GM18517 (cell line): Measurements from ENCODE around the gene RAB40C.

ENCODE experiments used
- ATAC-seq: cut with Tn5 transposase; IDR thresholded peaks from one replicate; pipeline ENCODE4 v1.9.1; 2021; ENCODE audit warnings: mild to moderate bottlenecking, moderate library complexity; ENCODE audit not compliant: unreplicated experiment

The RAB40C gene

GRCh38 chr16:610513-611381, 20.9 kb downstream of the RAB40C start:
- ATAC-seq = no peak

GRCh38 chr16:615122-615521, 25.3 kb downstream of the RAB40C start:
- ATAC-seq = no peak

GRCh38 chr16:616733-617586, 27.1 kb downstream of the RAB40C start:
- no peak for ATAC-seq

DNA sequence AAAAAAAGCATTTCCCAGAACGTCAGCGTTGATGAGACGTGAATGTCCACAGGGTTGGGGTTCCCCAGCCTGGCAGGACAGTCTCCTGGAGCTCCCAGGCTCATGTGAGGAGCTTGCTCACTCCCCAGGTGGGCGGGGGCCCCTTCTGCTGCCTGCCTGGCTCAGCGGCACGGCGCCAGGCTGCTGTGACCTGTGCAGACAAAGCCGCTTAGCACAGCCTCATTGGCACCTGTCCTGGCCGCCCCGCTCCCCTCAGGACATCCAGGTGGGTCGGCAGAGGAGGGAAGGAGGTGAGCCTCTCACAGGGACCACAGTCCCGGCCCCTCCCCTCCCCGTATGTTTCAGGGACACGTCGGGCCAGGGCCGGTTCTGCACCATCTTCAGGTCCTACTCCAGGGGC, 28.0 kb downstream of the RAB40C start:
- ATAC-seq = no peak

DNA sequence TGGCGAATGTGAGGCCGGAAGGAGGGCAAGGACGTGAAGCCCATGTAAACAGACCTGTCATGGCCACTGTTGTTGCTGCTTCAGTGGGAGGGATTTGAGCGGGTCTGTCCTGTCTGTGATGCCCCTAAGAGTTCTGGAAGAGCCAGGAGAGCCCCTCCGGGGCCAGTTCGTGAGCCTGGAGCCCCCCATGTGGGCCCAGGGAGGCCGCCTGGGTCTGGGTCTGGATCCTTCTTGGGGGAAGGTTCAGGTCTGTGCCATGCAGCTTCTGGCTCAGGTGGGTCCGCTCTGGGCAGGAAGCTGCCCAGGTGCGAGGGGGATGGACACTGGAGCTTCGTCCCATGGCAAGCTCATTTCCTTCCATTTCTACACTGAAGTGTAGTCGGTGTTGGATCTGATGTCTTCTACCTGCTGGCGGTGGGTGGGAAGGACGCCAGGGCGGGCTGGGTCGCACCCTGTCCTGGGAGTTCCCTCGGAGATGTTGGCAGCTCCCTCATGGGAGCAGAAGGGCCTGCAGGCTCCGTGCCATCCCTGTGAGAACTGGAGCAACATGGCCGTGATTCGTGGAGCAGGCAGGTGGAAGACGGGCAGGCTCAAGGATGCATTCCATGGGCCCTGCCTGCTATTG, 29.7 kb downstream of the RAB40C start:
- no peak for ATAC-seq

GRCh38 chr16:620700-621525, 31.0 kb downstream of the RAB40C start:
- no peak for ATAC-seq

- ATAC-seq = no peak
Observed at GRCh38 chr16:621526-622105, 31.8 kb downstream of the RAB40C start.

- ATAC-seq = no peak
Observed at GRCh38 chr16:622920-623280, 33.0 kb downstream of the RAB40C start.

DNA sequence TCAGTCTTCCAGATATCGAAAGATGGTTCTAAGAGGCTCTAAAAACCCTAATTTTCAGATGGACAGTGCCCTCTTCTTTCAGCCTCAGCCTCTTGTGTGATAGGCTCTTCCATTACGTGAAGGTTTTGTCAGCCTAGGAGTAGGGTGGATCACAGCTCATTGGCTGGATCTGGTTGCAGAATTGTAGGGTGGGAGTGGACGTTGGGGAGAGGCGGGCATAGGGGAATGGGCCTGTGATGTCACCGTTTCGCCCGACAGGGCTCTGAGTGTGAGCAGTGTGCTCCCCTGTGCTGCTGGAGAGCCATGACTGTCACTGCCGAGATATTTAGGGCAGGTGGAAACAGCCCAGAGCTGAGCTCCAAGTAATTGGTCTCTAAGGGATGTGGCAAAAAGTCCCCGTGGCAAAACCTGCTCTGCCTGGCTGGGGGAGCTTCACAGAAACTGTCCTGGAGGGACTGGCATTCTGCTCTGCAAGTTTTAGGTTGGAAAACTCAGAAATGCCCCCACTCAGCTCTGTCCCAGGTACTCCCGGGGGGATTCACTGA, 34.7 kb downstream of the RAB40C start:
- ATAC-seq = no peak

DNA sequence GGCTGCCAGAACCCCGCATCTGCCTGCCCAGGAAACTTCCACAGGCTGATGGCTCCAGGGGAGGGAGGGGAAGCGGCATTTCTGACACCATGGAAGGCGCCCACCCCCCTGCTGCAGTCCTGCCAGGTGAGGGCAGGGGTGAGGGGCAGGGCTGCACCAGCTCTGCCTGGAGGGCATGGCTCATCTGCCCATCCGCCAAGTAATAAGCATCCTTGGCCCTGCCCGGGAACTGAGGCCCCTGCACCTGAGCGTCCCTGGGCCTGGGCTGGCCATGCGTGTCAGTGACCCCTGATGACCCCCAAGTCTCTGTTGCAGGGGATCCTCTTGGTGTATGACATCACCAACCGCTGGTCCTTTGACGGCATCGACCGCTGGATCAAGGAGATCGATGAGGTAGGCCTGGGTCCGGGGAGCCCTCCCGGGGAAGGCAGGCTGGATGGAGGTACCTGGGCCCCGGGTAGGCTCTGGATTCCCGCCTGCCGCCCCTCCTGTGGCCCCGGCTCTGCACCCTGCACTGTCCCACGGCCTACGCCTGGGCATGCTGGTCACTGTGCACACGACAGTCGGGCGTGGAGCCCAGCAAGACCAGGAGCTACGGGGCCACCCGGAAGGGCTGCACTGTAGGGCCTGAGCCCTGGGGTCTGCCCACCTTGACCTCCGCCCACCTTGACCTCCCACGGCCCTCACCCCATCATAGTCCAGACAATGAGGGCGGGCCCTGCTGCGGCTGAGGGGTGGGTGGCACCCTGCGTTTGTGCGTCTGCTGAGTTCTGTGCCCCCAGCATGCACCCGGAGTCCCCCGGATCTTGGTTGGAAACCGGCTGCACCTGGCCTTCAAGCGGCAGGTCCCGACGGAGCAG, 35.5 kb downstream of the RAB40C start:
- no peak for ATAC-seq

DNA sequence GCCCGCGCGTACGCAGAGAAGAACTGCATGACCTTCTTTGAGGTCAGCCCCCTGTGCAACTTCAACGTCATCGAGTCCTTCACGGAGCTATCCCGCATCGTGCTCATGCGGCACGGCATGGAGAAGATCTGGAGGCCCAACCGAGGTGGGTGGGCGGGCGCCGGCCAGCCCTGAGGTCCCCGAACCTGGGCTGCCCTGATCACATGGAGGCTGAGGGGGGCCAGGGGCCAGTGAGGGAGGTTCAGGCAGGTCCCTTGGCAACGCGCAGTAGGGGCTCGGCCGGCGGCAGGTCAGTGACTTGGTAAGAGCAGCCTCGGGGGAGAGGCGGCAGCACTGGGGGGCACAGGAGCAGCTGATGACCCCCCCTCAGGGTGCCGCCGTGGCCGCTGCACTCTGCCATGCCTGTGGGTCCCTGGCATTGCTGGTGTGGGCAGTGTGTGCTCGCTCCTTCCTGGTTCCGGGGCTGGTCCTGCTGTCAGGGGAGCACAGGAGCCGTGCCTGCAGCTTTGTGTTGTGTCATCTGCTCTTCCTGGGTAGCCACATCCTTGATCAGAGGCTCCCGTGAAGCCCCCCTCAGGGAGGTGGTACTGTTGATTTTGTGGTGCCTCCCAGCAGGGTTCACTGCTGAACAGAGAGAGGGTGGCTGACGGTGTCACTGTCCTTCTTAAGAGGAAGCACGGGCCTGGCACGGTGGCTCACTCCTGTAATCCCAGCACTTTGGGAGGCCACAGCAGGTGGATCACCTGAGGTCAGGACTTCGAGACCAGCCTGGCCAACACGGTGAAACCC, 36.3 kb downstream of the RAB40C start:
- no peak for ATAC-seq

GRCh38 chr16:626787-627453, 37.1 kb downstream of the RAB40C start:
- no peak for ATAC-seq

DNA sequence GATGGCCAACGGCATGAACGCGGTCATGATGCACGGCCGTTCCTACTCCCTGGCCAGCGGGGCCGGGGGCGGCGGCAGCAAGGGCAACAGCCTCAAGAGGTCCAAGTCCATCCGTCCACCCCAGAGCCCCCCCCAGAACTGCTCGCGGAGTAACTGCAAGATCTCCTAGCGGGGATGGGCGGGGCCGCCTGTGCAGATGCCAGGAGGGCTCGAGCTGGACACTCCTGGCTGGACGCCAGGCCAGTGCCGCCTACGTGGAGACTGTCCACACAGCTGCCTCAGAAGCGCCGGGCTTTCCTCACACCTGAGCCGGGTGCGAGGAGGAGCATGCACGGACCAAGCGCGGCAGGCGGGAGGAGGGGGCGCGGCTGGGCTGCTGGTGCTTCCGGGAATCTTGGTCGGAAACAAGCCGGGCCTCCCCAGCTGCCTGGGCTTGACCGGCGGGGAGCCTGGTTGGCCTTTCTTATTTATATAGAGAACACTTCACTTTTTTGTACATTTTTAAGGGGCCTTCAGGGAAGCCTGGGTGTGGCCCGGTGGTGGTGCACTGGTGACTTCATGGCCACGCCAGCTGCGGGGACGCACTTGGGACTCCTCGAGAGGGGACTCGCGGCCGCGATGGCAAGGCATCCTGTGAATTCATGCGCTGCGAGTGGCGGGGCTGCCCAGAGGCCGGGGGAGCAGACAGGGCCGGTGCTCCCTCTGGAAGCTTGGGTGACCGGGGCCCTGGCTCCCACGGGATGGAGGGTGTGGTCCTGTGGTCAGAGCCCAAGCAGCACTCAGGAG, 37.8 kb downstream of the RAB40C start:
- ATAC-seq = no peak

- no peak for ATAC-seq
Observed at GRCh38 chr16:628321-629061, 38.6 kb downstream of the RAB40C start.

DNA sequence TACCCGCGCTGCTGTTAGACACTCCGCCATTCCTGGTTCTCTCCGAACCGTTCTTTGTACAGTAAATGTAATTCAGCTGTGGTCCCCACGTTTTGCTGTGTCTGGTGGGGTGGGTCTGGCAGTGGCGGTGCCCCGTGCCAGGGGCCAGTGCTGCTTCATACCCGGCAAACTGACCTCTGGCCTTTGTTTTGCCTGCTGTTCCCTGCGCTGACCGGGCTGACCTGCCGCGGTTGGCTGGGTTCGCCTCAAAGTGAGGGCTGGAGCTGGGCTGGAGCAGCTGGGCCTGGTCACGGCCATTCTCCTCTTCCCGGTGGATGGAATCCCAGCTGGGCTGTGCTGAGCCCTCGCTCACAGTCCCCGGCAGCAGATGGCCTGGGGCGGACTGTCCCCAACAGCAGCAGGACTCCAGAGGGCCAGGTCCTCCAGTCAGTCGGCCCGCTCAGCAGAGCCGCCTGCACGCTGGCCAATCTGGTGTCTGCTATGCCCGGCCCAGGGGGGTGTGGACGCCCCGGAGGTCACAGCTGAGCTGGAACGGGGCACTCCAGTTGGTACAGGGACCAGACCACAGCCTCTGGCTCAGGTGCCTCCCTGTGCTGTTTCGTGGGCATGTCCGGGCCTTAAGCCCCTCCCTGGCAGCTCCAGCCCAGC, 39.4 kb downstream of the RAB40C start:
- no peak for ATAC-seq

DNA sequence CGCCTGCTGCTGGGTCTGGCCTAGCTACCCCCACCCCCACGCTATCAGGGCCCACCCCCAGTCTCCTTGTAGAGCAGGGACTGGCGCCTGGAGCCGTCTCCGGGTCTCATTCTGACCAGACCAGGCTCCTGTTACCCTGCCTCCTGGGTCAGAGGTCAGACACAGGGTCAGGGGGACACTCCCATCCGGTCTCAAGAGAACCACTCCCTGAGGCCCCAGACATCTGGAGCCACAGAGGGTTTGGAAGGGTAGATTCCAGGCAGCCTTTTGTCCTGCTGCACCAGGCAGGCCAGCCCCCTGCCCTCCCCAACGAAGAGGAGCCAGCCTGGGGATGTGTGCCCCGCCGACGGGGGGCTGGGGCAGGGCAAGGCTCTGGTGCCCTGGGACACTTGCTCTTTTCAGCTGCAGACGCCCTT, 40.0 kb downstream of the RAB40C start:
- ATAC-seq = no peak
